IPS DF 4.7 (cell line): ENCODE measurements around the gene KRTAP10-2.
"Not testable (repeated sequence)": the region's sequence is repeated elsewhere in the genome, so short reads cannot be mapped to it uniquely, and the experiment has no call there.

Source experiments
- DNase-seq: peaks from one replicate; pipeline ENCODE4 v3.0.0-alpha.2; 2013; ENCODE audit warnings: low spot score; ENCODE audit errors: extremely low read depth

KRTAP10-2 gene, protein sequence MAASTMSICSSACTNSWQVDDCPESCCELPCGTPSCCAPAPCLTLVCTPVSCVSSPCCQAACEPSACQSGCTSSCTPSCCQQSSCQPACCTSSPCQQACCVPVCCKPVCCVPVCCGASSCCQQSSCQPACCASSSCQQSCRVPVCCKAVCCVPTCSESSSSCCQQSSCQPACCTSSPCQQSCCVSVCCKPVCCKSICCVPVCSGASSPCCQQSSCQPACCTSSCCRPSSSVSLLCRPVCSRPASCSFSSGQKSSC

DNA sequence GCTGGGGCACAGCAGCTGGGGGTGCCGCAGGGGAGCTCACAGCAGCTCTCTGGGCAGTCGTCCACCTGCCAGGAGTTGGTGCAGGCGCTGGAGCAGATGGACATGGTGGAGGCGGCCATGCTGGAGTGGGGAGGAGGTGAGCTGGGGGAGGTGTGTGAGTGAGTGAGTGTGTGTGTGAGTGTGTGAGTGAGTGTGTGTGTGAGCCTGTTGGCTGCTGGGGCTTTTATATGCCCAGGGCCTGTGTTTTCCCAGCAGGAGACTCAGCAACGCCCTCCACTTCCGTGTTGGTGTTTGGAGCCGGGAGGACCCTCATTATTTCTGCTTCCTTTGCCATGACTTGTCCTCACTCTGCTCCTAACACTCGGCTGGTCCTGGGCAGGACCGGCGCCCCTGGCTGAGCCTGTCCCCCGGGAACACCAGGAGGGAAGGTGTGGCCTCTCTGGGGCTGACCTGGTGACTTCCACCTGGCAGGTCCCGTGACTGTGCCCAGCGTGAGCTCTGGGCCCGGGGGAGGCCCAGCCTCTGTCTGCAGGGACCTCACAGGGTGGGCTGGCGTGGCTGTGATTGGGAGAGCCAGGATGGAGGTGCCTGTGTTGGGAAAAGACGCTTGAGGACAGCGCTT, at the start of gene KRTAP10-2:
KRTAP10-2 (minus strand) TSS at position 166 of the 622 bp plus-strand sequence; CDS start at position 119, 47 bp downstream.
- no peak for DNase-seq

GRCh38 chr21:44601091-44601490, 49.8 kb upstream of the KRTAP10-2 start:
- DNase-seq, result not testable (repeated sequence)

DNA sequence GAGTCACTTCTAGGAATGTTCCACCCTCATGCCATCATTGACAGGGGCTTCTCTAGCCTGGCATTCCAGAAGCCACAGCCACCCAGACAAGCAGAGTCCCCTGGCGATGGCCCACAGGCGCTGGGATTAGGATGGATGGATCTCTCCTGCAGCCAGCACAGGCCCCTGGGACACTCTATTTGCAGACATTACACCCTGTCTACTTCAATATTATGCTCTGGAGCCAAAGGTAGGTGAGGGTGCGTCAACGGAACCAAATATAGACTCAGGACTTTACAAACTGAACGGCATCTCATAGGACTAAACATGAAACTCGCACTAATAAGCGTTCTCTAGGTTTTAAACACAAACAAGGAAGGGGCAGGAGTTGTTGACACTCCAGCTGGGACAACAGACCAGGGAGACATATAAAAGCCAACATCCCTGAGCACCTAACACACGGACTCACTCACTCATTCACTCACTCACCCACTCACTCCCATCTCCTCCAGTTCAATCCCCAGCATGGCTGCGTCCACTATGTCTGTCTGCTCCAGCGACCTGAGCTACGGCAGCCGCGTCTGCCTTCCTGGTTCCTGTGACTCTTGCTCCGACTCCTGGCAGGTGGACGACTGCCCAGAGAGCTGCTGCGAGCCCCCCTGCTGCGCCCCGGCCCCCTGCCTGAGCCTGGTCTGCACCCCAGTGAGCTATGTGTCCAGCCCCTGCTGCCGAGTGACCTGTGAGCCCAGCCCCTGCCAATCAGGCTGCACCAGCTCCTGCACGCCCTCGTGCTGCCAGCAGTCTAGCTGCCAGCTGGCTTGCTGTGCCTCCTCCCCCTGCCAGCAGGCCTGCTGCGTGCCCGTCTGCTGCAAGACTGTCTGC, 49.0 kb upstream of the KRTAP10-2 start, which contains the start of gene KRTAP10-7:
KRTAP10-7 (plus strand) TSS at position 480 of the 861 bp plus-strand sequence; CDS start at position 505, 25 bp downstream.
- DNase-seq, result not testable (repeated sequence)

- DNase-seq, result no peak
These were observed 48.1 kb upstream of the KRTAP10-2 start for GRCh38 chr21:44599264-44600029.

- DNase-seq, result no peak
These were observed 46.8 kb upstream of the KRTAP10-2 start for GRCh38 chr21:44598061-44598460.

- DNase-seq, result no peak
These were observed 44.9 kb upstream of the KRTAP10-2 start for GRCh38 chr21:44596068-44596725.

DNA sequence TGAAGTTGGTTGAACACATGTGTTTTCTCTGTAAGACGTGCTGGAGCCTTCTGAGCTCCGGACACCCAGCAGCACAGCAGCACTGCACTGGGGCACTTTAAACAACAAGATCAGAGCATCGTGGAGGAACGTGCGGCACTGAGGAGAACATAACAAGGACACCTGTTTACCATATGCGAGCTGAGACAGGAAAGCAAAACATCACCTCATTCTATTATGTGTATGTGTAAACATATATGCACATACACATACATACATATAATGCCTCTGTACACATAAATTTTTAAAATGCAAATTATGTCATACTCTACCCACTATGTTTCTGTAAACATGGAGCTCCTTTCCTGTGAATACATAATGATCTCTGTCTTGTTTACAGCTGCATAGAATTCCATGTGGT, 44.2 kb upstream of the KRTAP10-2 start:
- no peak for DNase-seq

DNA sequence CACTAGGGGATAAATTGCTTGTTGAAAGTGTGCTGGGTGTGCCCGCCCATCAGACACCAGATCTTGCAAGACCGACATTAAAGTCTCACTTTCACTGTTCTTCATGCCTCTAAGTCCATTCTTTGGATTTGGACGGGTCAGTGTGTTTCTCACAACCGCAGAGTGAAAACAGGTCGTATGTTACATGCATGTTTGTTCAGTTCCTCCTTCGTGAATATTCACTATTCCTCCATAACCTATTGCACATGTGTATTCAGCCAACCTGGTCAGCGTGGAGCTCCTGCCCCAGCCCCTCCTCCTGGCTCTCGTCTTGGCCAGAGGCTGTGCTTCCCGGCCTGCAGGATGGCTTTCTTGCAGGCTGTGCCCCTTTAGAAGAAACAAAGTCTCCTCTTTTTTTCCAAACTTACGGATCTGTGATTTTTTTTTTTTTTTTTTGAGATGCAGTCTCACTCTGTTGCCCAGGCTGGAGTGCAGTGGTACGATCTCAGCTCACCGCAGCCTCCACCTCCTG, 43.2 kb upstream of the KRTAP10-2 start:
- DNase-seq, result no peak

DNA sequence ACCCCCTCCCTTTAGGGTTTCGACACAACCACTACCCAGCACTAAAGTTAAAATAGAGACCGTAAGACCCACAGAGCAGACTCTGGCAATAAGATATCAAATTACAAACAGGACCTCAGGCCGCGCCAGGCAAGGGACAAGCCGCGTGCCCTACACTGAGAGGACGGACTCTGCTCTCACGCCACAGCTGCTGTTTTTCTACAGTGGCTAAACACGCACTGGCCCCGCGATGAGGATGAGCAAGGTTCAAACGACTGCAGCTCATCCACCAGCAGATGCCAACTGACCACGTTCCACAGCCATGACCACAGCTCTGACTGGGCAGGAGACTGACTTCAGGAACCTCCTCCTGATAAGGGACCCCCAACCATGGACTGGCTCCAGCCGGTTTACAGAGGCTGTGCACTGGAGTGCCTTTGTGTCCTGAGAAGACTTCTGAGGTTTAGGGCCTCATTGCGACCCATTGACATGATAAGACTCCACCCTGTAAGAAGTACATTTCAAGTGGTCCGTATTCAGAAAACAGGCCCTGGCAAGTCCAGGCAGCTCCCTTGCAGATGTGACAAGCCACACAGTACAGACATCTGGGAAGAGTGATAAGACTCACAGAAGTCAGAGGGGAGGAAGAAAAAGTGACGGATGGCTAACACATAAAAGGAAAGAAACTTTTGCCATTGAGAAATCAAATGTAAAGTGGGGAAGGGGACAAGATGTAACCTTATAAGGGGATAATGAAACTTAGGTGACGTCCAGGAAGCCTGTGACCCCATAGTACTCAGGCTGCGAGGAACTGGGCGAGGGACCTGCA, 42.5 kb upstream of the KRTAP10-2 start:
- no peak for DNase-seq

- no peak for DNase-seq
These were observed 41.4 kb upstream of the KRTAP10-2 start, which contains the start of gene KRTAP10-6 for GRCh38 chr21:44592446-44593311. Gene KRTAP10-6 (minus strand): TSS chr21:44592505. CDS start chr21:44592484, 21 bp downstream.

GRCh38 chr21:44591801-44592130, 40.5 kb upstream of the KRTAP10-2 start:
- not testable (repeated sequence) for DNase-seq

DNA sequence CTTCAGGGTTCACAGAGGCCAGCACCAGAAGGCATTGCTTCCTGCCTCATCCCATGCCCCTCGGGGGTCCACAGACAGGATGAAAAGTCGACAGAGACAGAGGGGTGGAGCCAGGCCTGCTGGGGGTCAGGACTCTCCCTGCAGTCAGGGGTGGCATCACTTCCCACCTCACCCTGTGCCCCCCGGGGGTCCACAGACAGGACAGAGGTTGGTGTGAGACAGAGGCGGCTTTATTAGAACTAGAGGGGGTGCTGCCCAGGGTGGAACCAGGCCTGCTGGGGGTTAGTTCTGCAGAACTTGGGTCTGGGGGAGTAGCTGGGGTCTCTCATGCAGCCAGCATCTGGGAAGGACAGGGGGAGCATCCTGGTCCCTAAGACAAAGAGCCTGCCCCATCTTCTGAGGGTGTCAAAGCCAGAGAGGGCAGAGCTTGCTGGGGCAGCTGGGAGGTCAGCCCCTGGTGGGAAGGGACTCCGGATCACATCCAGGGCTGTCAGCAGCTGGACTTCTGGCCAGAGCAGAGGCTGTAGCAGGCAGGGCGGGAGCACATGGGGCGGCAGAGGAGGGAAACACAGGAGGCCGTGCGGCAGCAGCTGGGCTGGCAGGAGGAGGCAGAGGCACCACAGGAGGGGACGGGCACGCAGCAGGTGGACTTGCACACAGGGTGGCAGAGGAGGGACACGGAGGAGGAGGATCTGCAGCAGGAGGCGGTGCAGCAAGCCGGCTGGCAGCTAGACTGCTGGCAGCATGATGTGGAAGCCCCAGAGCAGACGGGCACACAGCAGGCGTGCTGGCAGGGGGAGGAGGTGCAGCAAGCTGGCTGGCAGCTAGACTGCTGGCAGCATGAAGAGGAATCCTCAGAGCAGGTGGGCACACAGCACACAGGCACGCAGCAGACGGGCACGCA, 39.8 kb upstream of the KRTAP10-2 start:
- not testable (repeated sequence) for DNase-seq

- no peak for DNase-seq
These were observed 39.0 kb upstream of the KRTAP10-2 start for GRCh38 chr21:44590311-44590721.

GRCh38 chr21:44589586-44590305, 38.4 kb upstream of the KRTAP10-2 start:
- DNase-seq, result no peak

DNA sequence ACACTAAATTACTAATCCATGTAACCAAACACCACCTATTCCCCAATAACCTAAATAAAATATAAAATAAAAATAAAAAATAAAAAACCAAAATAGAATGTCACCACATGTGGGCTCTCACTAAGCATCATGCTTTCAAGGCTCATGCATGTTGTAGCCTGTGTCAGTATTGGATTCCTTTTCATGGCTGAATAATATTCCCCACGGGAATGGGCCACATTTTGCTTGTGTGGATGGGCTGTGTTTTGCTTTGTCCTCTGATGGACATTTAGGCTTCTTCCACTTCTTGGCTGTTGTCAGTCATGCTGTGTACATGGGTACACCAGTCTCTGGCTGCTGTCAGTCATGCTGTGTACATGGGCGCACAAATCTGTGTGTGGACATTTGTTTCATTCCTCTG, 37.8 kb upstream of the KRTAP10-2 start:
- DNase-seq, result no peak

- no peak for DNase-seq
These were observed 34.6 kb upstream of the KRTAP10-2 start for GRCh38 chr21:44585892-44586291.

GRCh38 chr21:44583800-44584147, 32.5 kb upstream of the KRTAP10-2 start:
- DNase-seq, result no peak
